Fibroblast of lung (primary cell): ENCODE results near the gene FBN1. TPM values are rescaled to one million over a fixed set of nuclear protein-coding genes. Genes with fewer than 3 reads are reported as not detected.

Experiments
- DNase-seq, 2 donors: peaks; one replicate each; pipeline versions ENCODE4 v3.0.0 to v3.0.0-alpha.2; 2010; ENCODE audit warnings: low read depth in 2 of 2
- H2AFZ ChIP-seq: 2 replicates; pipeline ENCODE4 v1.5.1; 2012; ENCODE audit warnings: low read length, control low read depth, inconsistent platforms
- H3K27ac ChIP-seq: 2 replicates; pipeline ENCODE4 v1.5.1; 2011; ENCODE audit warnings: low read length, control low read depth; ENCODE audit not compliant: insufficient read depth
- H3K27me3 ChIP-seq: 2 replicates; pipeline ENCODE4 v1.5.1; 2011; ENCODE audit warnings: mild to moderate bottlenecking, low read length; ENCODE audit not compliant: control insufficient read depth, insufficient read depth
- H3K36me3 ChIP-seq: 2 replicates; pipeline ENCODE4 v1.5.1; 2011; ENCODE audit warnings: low read length; ENCODE audit not compliant: control insufficient read depth, insufficient read depth
- H3K4me1 ChIP-seq: 2 replicates; pipeline ENCODE4 v1.5.1; 2011; ENCODE audit warnings: low read length; ENCODE audit not compliant: control insufficient read depth, insufficient read depth; ENCODE audit errors: extremely low read depth
- H3K4me2 ChIP-seq: 2 replicates; pipeline ENCODE4 v1.5.1; 2011; ENCODE audit warnings: low read length, control low read depth; ENCODE audit not compliant: insufficient read depth; ENCODE audit errors: extremely low read depth
- H3K4me3 ChIP-seq, 4 experiments: fragments of 200-600 bp in 1 of 4; sonication (generic) in 1 of 4; replicated peaks in 1 of 4; 2 replicates each; pipeline ENCODE4 v1.5.1; 2011 to 2016; ENCODE audit warnings: low read length in 4 of 4, low read depth in 3 of 4, mild to moderate bottlenecking in 3 of 4, control low read depth in 2 of 4, inconsistent platforms in 1 of 4, mixed read lengths in 1 of 4; ENCODE audit not compliant: insufficient read depth in 1 of 4; ENCODE audit errors: control extremely low read depth in 1 of 4
- H3K79me2 ChIP-seq: 2 replicates; pipeline ENCODE4 v1.5.1; 2012; ENCODE audit warnings: mild to moderate bottlenecking, low read length, inconsistent platforms; ENCODE audit not compliant: control insufficient read depth, insufficient read depth
- H3K9ac ChIP-seq: 2 replicates; pipeline ENCODE4 v1.5.1; 2011; ENCODE audit warnings: mild to moderate bottlenecking, low read length, control low read depth; ENCODE audit not compliant: insufficient read depth
- H3K9me3 ChIP-seq: 2 replicates; pipeline ENCODE4 v1.5.1; 2012; ENCODE audit warnings: low read depth, low read length; ENCODE audit not compliant: control insufficient read depth, insufficient read depth
- H4K20me1 ChIP-seq: 2 replicates; pipeline ENCODE4 v1.5.1; 2011; ENCODE audit warnings: low read length; ENCODE audit not compliant: control insufficient read depth, insufficient read depth; ENCODE audit errors: extremely low read depth
- EZH2 ChIP-seq: IDR thresholded peaks from 2 replicates; pipeline ENCODE4 v1.5.1; 2012; ENCODE audit warnings: low read length, control low read depth, mild to moderate bottlenecking; ENCODE audit errors: missing control alignments
- polyA plus RNA-seq, 2 donors: library from polyadenylated mRNA; depleted of rRNA in 1 of 2; stranded (reverse) in 1 of 2; unstranded in 1 of 2; fragments of >200 nt; gene quantifications; 2 replicates each; pipeline ENCODE4 v1.2.1, GENCODE V29; 2011 to 2012; ENCODE audit warnings: missing spikeins in 1 of 2
- total RNA-seq: library from RNA; depleted of rRNA; stranded (reverse); fragments of >200 nt; gene quantifications from 2 replicates; pipeline ENCODE4 v1.2.1, GENCODE V29; 2014
- TF ChIP-seq, protein P1 (sequence below), 2 donors: IDR thresholded peaks in 1 of 2; conservative IDR thresholded peaks in 1 of 2; 1 replicate in 1 of 2; 2 replicates in 1 of 2; pipeline ENCODE4 v1.5.1; 2011 to 2012; ENCODE audit warnings: low read length in 2 of 2, control low read depth in 1 of 2, inconsistent platforms in 1 of 2, low read depth in 1 of 2, mild to moderate bottlenecking in 1 of 2

FBN1 gene
- total and polyA plus RNA-seq, 2 donors (not counting 1 experiment from before 2014, with no cell fraction given), result 368 to 446 TPM

- no peak overlapping the region for H2AFZ ChIP-seq
- TF ChIP-seq, protein P1, sequence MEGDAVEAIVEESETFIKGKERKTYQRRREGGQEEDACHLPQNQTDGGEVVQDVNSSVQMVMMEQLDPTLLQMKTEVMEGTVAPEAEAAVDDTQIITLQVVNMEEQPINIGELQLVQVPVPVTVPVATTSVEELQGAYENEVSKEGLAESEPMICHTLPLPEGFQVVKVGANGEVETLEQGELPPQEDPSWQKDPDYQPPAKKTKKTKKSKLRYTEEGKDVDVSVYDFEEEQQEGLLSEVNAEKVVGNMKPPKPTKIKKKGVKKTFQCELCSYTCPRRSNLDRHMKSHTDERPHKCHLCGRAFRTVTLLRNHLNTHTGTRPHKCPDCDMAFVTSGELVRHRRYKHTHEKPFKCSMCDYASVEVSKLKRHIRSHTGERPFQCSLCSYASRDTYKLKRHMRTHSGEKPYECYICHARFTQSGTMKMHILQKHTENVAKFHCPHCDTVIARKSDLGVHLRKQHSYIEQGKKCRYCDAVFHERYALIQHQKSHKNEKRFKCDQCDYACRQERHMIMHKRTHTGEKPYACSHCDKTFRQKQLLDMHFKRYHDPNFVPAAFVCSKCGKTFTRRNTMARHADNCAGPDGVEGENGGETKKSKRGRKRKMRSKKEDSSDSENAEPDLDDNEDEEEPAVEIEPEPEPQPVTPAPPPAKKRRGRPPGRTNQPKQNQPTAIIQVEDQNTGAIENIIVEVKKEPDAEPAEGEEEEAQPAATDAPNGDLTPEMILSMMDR (conservative IDR thresholded peaks at IDR 0.05 in 1 of 2, IDR thresholded peaks at IDR 0.05 in 1 of 2; ENCODE audit: low read depth in 1 of 2, low read length in 2 of 2), result no peak
- no peak for TF ChIP-seq EZH2
Observed at GRCh38 chr15:48393645-48394506, 251.6 kb downstream of the FBN1 start.

DNA sequence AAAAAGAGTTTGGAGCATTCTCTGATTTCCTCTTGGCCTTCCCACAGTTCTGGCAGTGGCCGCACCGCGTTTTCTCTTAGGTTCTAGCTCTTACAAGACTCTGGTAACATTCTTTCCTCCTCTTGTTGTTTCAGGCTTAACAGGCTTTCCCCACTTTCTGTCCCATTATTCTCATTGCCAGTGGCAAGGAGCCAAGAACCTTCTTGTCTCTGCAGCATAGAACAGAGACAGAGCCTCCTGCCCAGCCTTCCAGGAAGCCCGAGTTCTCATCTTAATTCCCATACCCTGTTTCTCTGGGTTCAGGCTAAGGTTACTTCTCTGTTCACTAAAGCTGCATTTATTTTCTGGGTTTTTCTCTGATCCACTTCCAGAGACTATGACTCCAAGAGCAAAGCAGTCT, 253.2 kb downstream of the FBN1 start:
- no peak overlapping the region for H2AFZ ChIP-seq
- no peaks in the 10 kb centered on the region for H3K9me3 ChIP-seq
- H3K27ac ChIP-seq, result no peak overlapping the region
- no peaks in the 10 kb centered on the region for H3K79me2 ChIP-seq
- no peak overlapping the region for H3K4me2 ChIP-seq
- H3K27me3 ChIP-seq, result no peaks in the 10 kb centered on the region
- H4K20me1 ChIP-seq, result no peaks in the 10 kb centered on the region
- peak; percentile 69 to 87 for DNase-seq
- H3K9ac ChIP-seq, result no peak overlapping the region
- no peak overlapping the region for H3K4me3 ChIP-seq
- H3K36me3 ChIP-seq, result no peaks in the 10 kb centered on the region
- peaks cover 31% of the 10 kb centered on the region for H3K4me1 ChIP-seq
- TF ChIP-seq, protein P1 (conservative IDR thresholded peaks at IDR 0.05 in 1 of 2, IDR thresholded peaks at IDR 0.05 in 1 of 2; ENCODE audit: low read depth in 1 of 2, low read length in 2 of 2), result no peak
- TF ChIP-seq EZH2, result no peak

More at GRCh38 chr15:48393645-48394506, 251.6 kb downstream of the FBN1 start:
- no peak overlapping the region for H3K9ac ChIP-seq
- H3K4me1 ChIP-seq, result peaks cover 28% of the 10 kb centered on the region
- H3K27me3 ChIP-seq, result no peaks in the 10 kb centered on the region
- H3K4me2 ChIP-seq, result no peak overlapping the region
- H3K79me2 ChIP-seq, result no peaks in the 10 kb centered on the region
- H3K4me3 ChIP-seq, result no peak overlapping the region
- H3K27ac ChIP-seq, result peak overlapping the region; percentile 45
- H4K20me1 ChIP-seq, result no peaks in the 10 kb centered on the region
- peak; percentile 84 to 88 for DNase-seq
- no peaks in the 10 kb centered on the region for H3K36me3 ChIP-seq
- no peaks in the 10 kb centered on the region for H3K9me3 ChIP-seq

GRCh38 chr15:48391950-48392349, 253.6 kb downstream of the FBN1 start:
- Histone ChIP-seq H3K4me2 (no peak overlapping the region), H3K9ac (no peak overlapping the region), H3K27me3 (no peaks in the 10 kb centered on the region), H3K4me1 (peaks cover 31% of the 10 kb centered on the region), H4K20me1 (no peaks in the 10 kb centered on the region), H3K4me3 (no peak overlapping the region), H2AFZ (no peak overlapping the region), H3K36me3 (no peaks in the 10 kb centered on the region), H3K79me2 (no peaks in the 10 kb centered on the region), H3K9me3 (no peaks in the 10 kb centered on the region), H3K27ac (no peak overlapping the region)
- no peak for TF ChIP-seq EZH2
- TF ChIP-seq, protein P1 (conservative IDR thresholded peaks at IDR 0.05 in 1 of 2, IDR thresholded peaks at IDR 0.05 in 1 of 2; ENCODE audit: low read depth in 1 of 2, low read length in 2 of 2), result no peak
- no peak for DNase-seq
